ENCODE results near the gene RBMS1. TPM values are rescaled to one million over a fixed set of nuclear protein-coding genes. Genes with fewer than 3 reads are reported as not detected.

The RBMS1 gene
- total RNA-seq, 4 donors from 2014 or later = 26.3 to 52.5 (median 37.5) TPM

- WGBS, 2 donors = 75 to 92% methylated on average over 1 of the region's 1 CpG
- H3K4me3 ChIP-seq = no peak overlapping the region
- TF ChIP-seq CTCF (IDR thresholded peaks at IDR 0.05) = no peak
- no peak for TF ChIP-seq POLR2A (IDR thresholded peaks at IDR 0.05)
- intact Hi-C loops (cut with DNase I) = no loop called here
- peaks cover 0 to 58% (median 0%) of the 10 kb centered on the region in 3 donors for H3K4me1 ChIP-seq
- DNase-seq = no peak
- H3K36me3 ChIP-seq = no peaks in the 10 kb centered on the region
- H3K9me3 ChIP-seq = no peaks in the 10 kb centered on the region
- H3K27ac ChIP-seq = peak overlapping the region in 3 of 4 donors; percentile 27 to 59 (median 30)
- H3K27me3 ChIP-seq = no peaks in the 10 kb centered on the region
Observed at GRCh38 chr2:160486341-160486740, 7.3 kb downstream of the RBMS1 start.

DNA sequence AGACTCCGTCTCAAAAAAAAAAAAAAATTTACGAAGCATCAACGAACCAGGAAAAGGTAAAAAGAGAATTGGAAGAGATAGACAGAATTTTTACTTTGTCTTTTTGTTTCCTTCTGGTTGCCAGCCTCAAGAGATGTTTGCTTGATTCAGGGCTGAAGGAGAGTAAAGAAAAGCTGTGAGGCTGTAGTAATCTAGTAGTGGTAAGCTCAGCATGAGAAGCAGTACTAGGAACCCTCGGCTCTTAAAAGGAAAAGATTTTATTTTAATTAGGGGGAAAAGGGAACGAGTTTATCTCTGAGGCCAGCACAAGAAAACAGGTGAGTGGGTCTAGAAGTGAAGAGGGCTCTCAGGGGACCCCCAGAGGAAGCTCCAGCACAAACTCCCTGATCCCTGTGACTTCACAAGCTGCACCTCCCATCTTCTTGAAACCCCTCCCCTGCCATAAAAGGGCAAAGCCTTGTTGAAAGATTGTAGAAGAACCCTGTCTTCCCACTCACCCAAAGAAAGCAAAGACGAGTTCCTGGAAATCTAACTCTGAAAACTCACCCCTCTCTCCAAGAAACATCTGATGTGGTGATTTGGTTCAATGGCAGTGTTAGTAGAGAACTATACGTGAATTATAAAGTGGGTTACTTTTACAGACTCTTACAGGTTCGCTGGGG is 8.6 kb downstream of the RBMS1 start:
- Histone ChIP-seq H3K4me3 (no peak overlapping the region), H3K9me3 (no peaks in the 10 kb centered on the region), H3K27me3 (no peaks in the 10 kb centered on the region), H3K4me1 (peaks cover 0 to 45% (median 0%) of the 10 kb centered on the region in 3 donors), H3K36me3 (no peaks in the 10 kb centered on the region), H3K27ac (peak overlapping the region in 3 of 4 donors; percentile 25 to 62 (median 40))
- no peak for TF ChIP-seq CTCF (IDR thresholded peaks at IDR 0.05)
- TF ChIP-seq POLR2A (IDR thresholded peaks at IDR 0.05) = no peak
- DNase-seq = no peak
- intact Hi-C loops (cut with DNase I) = no loop called here
- WGBS, 2 donors = 75 to 77% methylated on average over 7 to 8 of the region's 8 CpGs

GRCh38 chr2:160482673-160483072 is 10.9 kb downstream of the RBMS1 start:
- DNase-seq = no peak
- TF ChIP-seq CTCF (IDR thresholded peaks at IDR 0.05) (no peak), POLR2A (IDR thresholded peaks at IDR 0.05) (peak in 1 of 4 donors; percentile 17)
- intact Hi-C loops (cut with DNase I) = no loop called here
- Histone ChIP-seq H3K4me1 (peaks cover 0 to 47% (median 10%) of the 10 kb centered on the region in 3 donors), H3K36me3 (no peaks in the 10 kb centered on the region), H3K27ac (peak overlapping the region in 2 of 4 donors; percentile 41 to 53), H3K9me3 (no peaks in the 10 kb centered on the region), H3K27me3 (no peaks in the 10 kb centered on the region), H3K4me3 (no peak overlapping the region)
- 56 to 76% methylated on average over 2 of the region's 2 CpGs for WGBS, 2 donors

- TF ChIP-seq CTCF (IDR thresholded peaks at IDR 0.05) = no peak
- TF ChIP-seq POLR2A (IDR thresholded peaks at IDR 0.05) = no peak
- 93 to 100% methylated on average over 3 of the region's 3 CpGs for WGBS, 2 donors
- Histone ChIP-seq H3K4me1 (peaks cover 0 to 45% (median 10%) of the 10 kb centered on the region in 3 donors), H3K27ac (peak overlapping the region in 1 of 4 donors; percentile 42), H3K9me3 (no peaks in the 10 kb centered on the region), H3K36me3 (no peaks in the 10 kb centered on the region), H3K4me3 (no peak overlapping the region), H3K27me3 (no peaks in the 10 kb centered on the region)
- DNase-seq = no peak
- intact Hi-C loops (cut with DNase I) = no loop called here
Observed at GRCh38 chr2:160479269-160479668, 14.3 kb downstream of the RBMS1 start.

DNA sequence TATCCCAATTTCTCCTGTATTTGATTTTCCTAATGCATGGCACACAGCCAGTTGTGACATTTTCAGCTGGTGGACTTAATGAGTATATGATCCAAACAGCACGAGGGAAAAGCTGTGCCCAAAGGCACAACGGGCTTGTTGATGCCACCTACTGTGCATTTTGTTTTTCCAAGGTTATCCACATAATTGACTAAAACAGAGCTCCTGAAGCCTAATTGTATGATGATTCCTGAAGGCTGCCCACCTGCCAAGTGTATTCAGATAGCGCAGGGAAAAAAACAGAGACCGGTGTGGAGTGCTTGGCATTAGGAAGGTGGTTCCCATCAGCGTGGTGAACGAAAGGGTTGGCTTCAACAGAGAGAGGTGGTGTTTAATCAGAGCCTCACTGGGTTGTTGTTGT is 14.9 kb downstream of the RBMS1 start:
- DNase-seq = no peak
- intact Hi-C loops (cut with DNase I) = no loop called here
- Histone ChIP-seq H3K27ac (no peak overlapping the region), H3K36me3 (no peaks in the 10 kb centered on the region), H3K27me3 (no peaks in the 10 kb centered on the region), H3K4me1 (peaks cover 0 to 51% (median 14%) of the 10 kb centered on the region in 3 donors), H3K4me3 (no peak overlapping the region), H3K9me3 (no peaks in the 10 kb centered on the region)
- no peak for TF ChIP-seq POLR2A (IDR thresholded peaks at IDR 0.05)
- no peak for TF ChIP-seq CTCF (IDR thresholded peaks at IDR 0.05)
- WGBS, 2 donors = 80 to 85% methylated on average over 6 of the region's 6 CpGs

All from esophagus squamous epithelium (tissue), 5 donors.